HCT116 (cell line): ENCODE measurements around the gene NUP50. TPM values are rescaled to one million over a fixed set of nuclear protein-coding genes. Genes with fewer than 3 reads are reported as not detected.

Experiments used
- ATAC-seq: fragments of 200-7000 bp; cut with Tn5 transposase; 2 replicates; pipeline ENCODE4 v1.9.1; 2020; ENCODE audit warnings: mild to moderate bottlenecking, moderate library complexity
- BruUV-seq: library from RNA; stranded (reverse); fragments of 400-500 nt; replicated peaks from 2 replicates; lab custom pipeline; 2021; lab: Mats Ljungman, UMichigan
- CTCF ChIA-PET: fragments of 300-600 bp; sonication (Branson Sonifier 250); formaldehyde crosslinking; loops from one replicate; lab custom pipeline; 2021; ENCODE audit warnings: antibody characterized with exemption; lab: Charles Lee
- POLR2A ChIA-PET: fragments of 300-600, 350-600 bp; sonication (Branson Sonifier 250); formaldehyde crosslinking; loops from one replicate; lab custom pipeline; 2021; ENCODE audit warnings: antibody characterized with exemption; lab: Charles Lee
- RAD21 ChIA-PET, 2 experiments: fragments of 300-600 bp; sonication (Branson Sonifier 250); formaldehyde crosslinking; loops; one replicate each; lab custom pipeline; 2023; ENCODE audit warnings: low total read pairs in 2 of 2; ENCODE audit not compliant: uncharacterized antibody in 2 of 2, unreplicated experiment in 2 of 2, low non-redundant PET in 1 of 2; lab: Charles Lee
- DNase-seq: peaks from one replicate; pipeline ENCODE4 v3.0.0-alpha.2; 2010; ENCODE audit warnings: low read depth, low spot score
- H2AFZ ChIP-seq: fragments of 200-600 bp; shearing (Covaris generic), sonication (generic); 2 replicates; pipeline ENCODE4 v1.6.1; 2017; ENCODE audit warnings: low read depth, mixed run types, mixed read lengths, antibody characterized with exemption, low read length; ENCODE audit not compliant: poor library complexity, severe bottlenecking
- H3K27ac ChIP-seq: 2 replicates; pipeline ENCODE4 v1.5.1; 2012; ENCODE audit warnings: low read depth, low read length
- H3K27me3 ChIP-seq: fragments of 200-600 bp; sonication (generic); 2 replicates; pipeline ENCODE4 v1.6.1; 2016; ENCODE audit warnings: mixed run types, low read length, mixed read lengths; ENCODE audit not compliant: insufficient read depth
- H3K36me3 ChIP-seq, 2 experiments: fragments of 200-500 bp in 1 of 2; fragments of 200-600 bp in 1 of 2; sonication (Bioruptor generic) in 1 of 2; sonication (generic) in 1 of 2; 2 replicates each; pipeline versions ENCODE4 v1.5.1 to v1.6.1; 2014 to 2016; ENCODE audit warnings: low read length in 2 of 2, inconsistent platforms in 1 of 2, mixed read lengths in 1 of 2, mixed run types in 1 of 2; ENCODE audit not compliant: insufficient read depth in 2 of 2, control insufficient read depth in 1 of 2
- H3K4me1 ChIP-seq, 2 experiments: fragments of 200-600 bp in 1 of 2; sonication (generic) in 1 of 2; 2 replicates each; pipeline versions ENCODE4 v1.5.1 to v1.6.1; 2012 to 2017; ENCODE audit warnings: low read length in 2 of 2, inconsistent platforms in 1 of 2, mild to moderate bottlenecking in 1 of 2, mixed read lengths in 1 of 2, mixed run types in 1 of 2, moderate library complexity in 1 of 2; ENCODE audit not compliant: insufficient read depth in 2 of 2, control insufficient read depth in 1 of 2
- H3K4me2 ChIP-seq: fragments of 200-600 bp; sonication (generic); 2 replicates; pipeline ENCODE4 v1.6.1; 2017; ENCODE audit warnings: mixed run types, low read length, mixed read lengths
- H3K4me3 ChIP-seq, 2 experiments: fragments of 200-600 bp in 1 of 2; sonication (generic) in 1 of 2; replicated peaks in 1 of 2; 2 replicates each; pipeline ENCODE4 v1.5.1; 2011 to 2016; ENCODE audit warnings: low read length in 2 of 2, control low read depth in 1 of 2, low read depth in 1 of 2, mild to moderate bottlenecking in 1 of 2, mixed read lengths in 1 of 2, mixed run types in 1 of 2
- H3K79me2 ChIP-seq: fragments of 200-600 bp; sonication (generic); 2 replicates; pipeline ENCODE4 v1.6.1; 2017; ENCODE audit warnings: mild to moderate bottlenecking, mixed run types, low read length, moderate library complexity, mixed read lengths; ENCODE audit not compliant: insufficient read depth
- H3K9ac ChIP-seq: fragments of 200-600 bp; sonication (generic); 2 replicates; pipeline ENCODE4 v1.6.1; 2016; ENCODE audit warnings: low read length, mixed read lengths
- H3K9me2 ChIP-seq: fragments of 200-600 bp; sonication (generic), shearing (Covaris generic); 2 replicates; pipeline ENCODE4 v1.6.1; 2017; ENCODE audit warnings: mixed run types, mild to moderate bottlenecking, moderate library complexity; ENCODE audit not compliant: insufficient read depth
- H3K9me3 ChIP-seq, 2 experiments: fragments of 200-500 bp in 1 of 2; fragments of 200-600 bp in 1 of 2; sonication (Bioruptor generic) in 1 of 2; sonication (generic) in 1 of 2; 2 replicates each; pipeline ENCODE4 v1.6.1; 2014 to 2017; ENCODE audit warnings: low read length in 2 of 2, mixed read lengths in 2 of 2, inconsistent platforms in 1 of 2, low read depth in 1 of 2, mild to moderate bottlenecking in 1 of 2, mixed run types in 1 of 2, moderate library complexity in 1 of 2; ENCODE audit not compliant: control insufficient read depth in 1 of 2, insufficient read depth in 1 of 2
- H4K20me1 ChIP-seq: fragments of 200-600 bp; sonication (generic), shearing (Covaris generic); 2 replicates; pipeline ENCODE4 v1.6.1; 2017; ENCODE audit warnings: mixed run types, mild to moderate bottlenecking, moderate library complexity; ENCODE audit not compliant: insufficient read depth
- CBX3 ChIP-seq: IDR thresholded peaks from 2 replicates; pipeline ENCODE4 v1.6.1; 2012; ENCODE audit warnings: low read depth
- EZH2phosphoT487 ChIP-seq: fragments of 200-600 bp; IDR thresholded peaks from 2 replicates; pipeline ENCODE4 v1.6.1; 2018; ENCODE audit warnings: antibody characterized with exemption, borderline replicate concordance
- FOSL1 ChIP-seq: IDR thresholded peaks from 2 replicates; pipeline ENCODE4 v1.6.1; 2012; ENCODE audit warnings: low read depth
- JUND ChIP-seq: IDR thresholded peaks from 2 replicates; pipeline ENCODE4 v1.6.1; 2012
- POLR2A ChIP-seq: IDR thresholded peaks from 2 replicates; pipeline ENCODE4 v1.7.0; 2011; ENCODE audit warnings: borderline replicate concordance; ENCODE audit not compliant: insufficient read depth, insufficient read length; ENCODE audit errors: extremely low read depth
- POLR2AphosphoS5 ChIP-seq: IDR thresholded peaks from 2 replicates; pipeline ENCODE4 v1.6.1; 2011; ENCODE audit warnings: mild to moderate bottlenecking, low read depth, low read length, moderate library complexity
- TCF7L2 ChIP-seq: IDR thresholded peaks from 2 replicates; pipeline ENCODE4 v1.7.0; 2011; ENCODE audit warnings: borderline replicate concordance, inconsistent platforms; ENCODE audit not compliant: insufficient read depth, insufficient read length; ENCODE audit errors: extremely low read depth
- ZNF274 ChIP-seq: fragments of 200-500 bp; sonication (Bioruptor generic); IDR thresholded peaks from 2 replicates; pipeline ENCODE4 v1.6.1; 2014; ENCODE audit warnings: mild to moderate bottlenecking, low read depth, low read length, inconsistent platforms
- intact Hi-C: fragments of 100-400 bp; cut with micrococcal nuclease; formaldehyde crosslinking; loops from 2 replicates; pipeline ENCODE4 v1.10.0; 2022
- total RNA-seq: library from RNA; stranded (reverse); gene quantifications from one replicate; pipeline ENCODE4 v1.2.1, GENCODE V29; 2021; ENCODE audit not compliant: unreplicated experiment
- TF ChIP-seq, protein P1 (sequence below): IDR thresholded peaks from 2 replicates; pipeline ENCODE4 v1.6.1; 2011; ENCODE audit warnings: mild to moderate bottlenecking, low read length, moderate library complexity; ENCODE audit not compliant: insufficient replicate concordance; ENCODE audit errors: extremely low read depth
- TF ChIP-seq, protein P2 (sequence below): IDR thresholded peaks from 2 replicates; pipeline ENCODE4 v1.6.1; 2012

Gene NUP50
- total RNA-seq, 1 experiment from 2014 or later, result 102 TPM

DNA sequence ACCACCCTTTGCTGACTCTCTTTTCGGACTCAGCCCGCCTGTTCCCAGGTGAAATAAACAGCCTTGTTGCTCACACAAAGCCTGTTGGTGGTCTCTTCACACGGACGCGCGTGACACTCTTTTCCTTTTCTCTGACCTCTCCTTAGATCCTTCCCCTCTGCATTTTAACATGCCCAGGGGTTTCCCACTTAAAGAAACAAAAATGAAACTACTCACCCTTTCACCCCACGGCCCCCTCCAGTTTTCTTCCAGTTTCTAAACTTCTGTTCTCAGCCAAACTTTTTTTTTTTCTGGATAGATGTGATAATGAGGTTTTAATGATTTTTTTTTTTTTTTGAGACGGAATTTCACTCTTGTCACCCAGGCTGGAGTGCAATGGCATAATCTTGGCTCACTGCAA lies 32.8 kb upstream of the NUP50 start (continued):
- TF ChIP-seq ZNF274, result no peak
- TF ChIP-seq TCF7L2, result no peak
- TF ChIP-seq POLR2A, result no peak

DNA sequence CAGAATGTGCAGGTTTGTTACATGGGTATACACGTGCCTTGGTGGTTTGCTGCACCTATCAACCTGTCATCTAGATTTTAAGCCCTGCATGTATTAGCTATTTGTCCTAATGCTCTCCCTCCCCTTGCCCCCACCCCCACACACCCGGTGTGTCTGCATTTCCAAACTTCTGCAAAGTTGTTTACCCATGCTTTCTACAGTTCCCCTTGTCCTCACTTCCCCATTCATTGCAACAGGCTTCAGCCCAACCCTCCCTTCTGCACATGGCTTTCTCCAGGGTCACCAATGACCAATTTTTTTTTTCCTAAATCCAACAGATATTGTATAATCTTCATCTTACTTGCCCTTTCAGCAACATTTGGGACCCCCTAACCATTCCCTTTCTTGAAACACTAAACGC lies 32.0 kb upstream of the NUP50 start:
- no peaks in the 10 kb centered on the region for H3K9me2 ChIP-seq
- no TSS peak for BruUV-seq
- no peak overlapping the region for H2AFZ ChIP-seq
- H3K9me3 ChIP-seq, result peaks cover 0 to 9% of the 10 kb centered on the region in 2 experiments; a peak in 1 of 4 replicates
- CTCF ChIA-PET, result no interaction called here
- H3K27ac ChIP-seq, result no peak overlapping the region
- no peak overlapping the region for H3K4me2 ChIP-seq
- intact Hi-C loops, result no loop called here
- H3K9ac ChIP-seq, result no peak overlapping the region
- no peak for TF ChIP-seq POLR2AphosphoS5
- no peaks in the 10 kb centered on the region for H3K27me3 ChIP-seq
- peaks cover 2 to 16% of the 10 kb centered on the region in 2 experiments; a peak in 2 of 4 replicates for H3K36me3 ChIP-seq
- DNase-seq (no peak), ATAC-seq (no peak)
- no peaks in the 10 kb centered on the region for H4K20me1 ChIP-seq
- H3K4me1 ChIP-seq, result peaks cover 0 to 9% of the 10 kb centered on the region in 2 experiments; a peak in 2 of 4 replicates
- RAD21 ChIA-PET, result no interaction called here
- H3K4me3 ChIP-seq, result no peak overlapping the region
- POLR2A ChIA-PET, result no interaction called here
- H3K79me2 ChIP-seq, result no peaks in the 10 kb centered on the region

DNA sequence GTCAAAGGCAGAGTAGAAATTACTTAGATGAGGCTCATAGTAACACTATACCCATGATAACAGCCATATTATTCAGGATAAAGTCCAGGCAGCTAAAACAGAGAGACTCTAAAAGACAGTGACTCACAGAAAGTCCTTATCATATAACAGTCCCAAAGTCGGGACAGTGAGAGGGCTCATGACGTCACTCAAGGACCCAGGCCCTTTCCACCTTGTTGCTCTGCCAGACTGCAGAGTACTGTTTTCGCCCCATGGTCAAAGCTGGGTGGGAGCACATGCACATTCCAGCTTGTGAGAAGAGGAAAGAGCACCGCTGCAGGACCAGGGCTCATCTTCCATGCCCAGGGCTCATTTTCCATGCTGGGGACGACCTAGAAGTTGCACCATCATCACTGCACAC lies 29.4 kb upstream of the NUP50 start:
- TF ChIP-seq, protein P1, sequence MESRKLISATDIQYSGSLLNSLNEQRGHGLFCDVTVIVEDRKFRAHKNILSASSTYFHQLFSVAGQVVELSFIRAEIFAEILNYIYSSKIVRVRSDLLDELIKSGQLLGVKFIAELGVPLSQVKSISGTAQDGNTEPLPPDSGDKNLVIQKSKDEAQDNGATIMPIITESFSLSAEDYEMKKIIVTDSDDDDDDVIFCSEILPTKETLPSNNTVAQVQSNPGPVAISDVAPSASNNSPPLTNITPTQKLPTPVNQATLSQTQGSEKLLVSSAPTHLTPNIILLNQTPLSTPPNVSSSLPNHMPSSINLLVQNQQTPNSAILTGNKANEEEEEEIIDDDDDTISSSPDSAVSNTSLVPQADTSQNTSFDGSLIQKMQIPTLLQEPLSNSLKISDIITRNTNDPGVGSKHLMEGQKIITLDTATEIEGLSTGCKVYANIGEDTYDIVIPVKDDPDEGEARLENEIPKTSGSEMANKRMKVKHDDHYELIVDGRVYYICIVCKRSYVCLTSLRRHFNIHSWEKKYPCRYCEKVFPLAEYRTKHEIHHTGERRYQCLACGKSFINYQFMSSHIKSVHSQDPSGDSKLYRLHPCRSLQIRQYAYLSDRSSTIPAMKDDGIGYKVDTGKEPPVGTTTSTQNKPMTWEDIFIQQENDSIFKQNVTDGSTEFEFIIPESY, result no peak
- TF ChIP-seq JUND (no peak), POLR2A (no peak), EZH2phosphoT487 (no peak), FOSL1 (no peak), CBX3 (no peak)
- TF ChIP-seq, protein P2, sequence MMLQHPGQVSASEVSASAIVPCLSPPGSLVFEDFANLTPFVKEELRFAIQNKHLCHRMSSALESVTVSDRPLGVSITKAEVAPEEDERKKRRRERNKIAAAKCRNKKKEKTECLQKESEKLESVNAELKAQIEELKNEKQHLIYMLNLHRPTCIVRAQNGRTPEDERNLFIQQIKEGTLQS, result no peak
- RAD21 ChIA-PET, result no interaction called here

More for the DNA sequence above, 29.4 kb upstream of the NUP50 start:
- Histone ChIP-seq H3K27me3 (no peaks in the 10 kb centered on the region), H2AFZ (no peak overlapping the region), H3K27ac (no peak overlapping the region), H4K20me1 (no peaks in the 10 kb centered on the region), H3K36me3 (peaks cover 2 to 16% of the 10 kb centered on the region in 2 experiments; a peak in 2 of 4 replicates), H3K9me2 (no peaks in the 10 kb centered on the region), H3K79me2 (no peaks in the 10 kb centered on the region), H3K4me2 (no peak overlapping the region), H3K9ac (no peak overlapping the region), H3K4me1 (no peaks in the 10 kb centered on the region; a peak in 1 of 4 replicates), H3K9me3 (peaks cover 0 to 9% of the 10 kb centered on the region in 2 experiments; a peak in 1 of 4 replicates), H3K4me3 (no peak overlapping the region)
- DNase-seq, result no peak
- ATAC-seq, result no peak
- intact Hi-C loops, result no loop called here
- POLR2A ChIA-PET, result no interaction called here
- no TSS peak for BruUV-seq
- CTCF ChIA-PET, result no interaction called here
